SK-N-SH treated with all-trans-retinoic acid at 6 μM for 48 hours (cell line): ENCODE data around the gene CHKA.

Experiments used
- ARNTL ChIP-seq: fragments of 450-650 bp; formaldehyde crosslinking; IDR thresholded peaks from 2 replicates; pipeline ENCODE4 v1.5.0; 2020; ENCODE audit warnings: low read depth, mild to moderate bottlenecking, moderate library complexity, borderline replicate concordance
- BACH2 ChIP-seq: fragments of 250-450 bp; sonication (Bioruptor Pico); IDR thresholded peaks from 2 replicates; pipeline ENCODE4 v1.9.0; 2021; ENCODE audit warnings: mild to moderate bottlenecking, borderline replicate concordance
- CREB5 ChIP-seq: fragments of 250-450 bp; sonication (Bioruptor Pico); IDR thresholded peaks from 2 replicates; pipeline ENCODE4 v1.5.1; 2020; ENCODE audit warnings: low read depth, mild to moderate bottlenecking, moderate library complexity
- CSDC2 ChIP-seq: fragments of 250-450 bp; sonication (Bioruptor Pico); IDR thresholded peaks from 2 replicates; pipeline ENCODE4 v1.5.0; 2020; ENCODE audit warnings: mild to moderate bottlenecking, moderate library complexity
- CSRNP3 ChIP-seq: fragments of 250-450 bp; sonication (Bioruptor Pico); IDR thresholded peaks from 2 replicates; pipeline ENCODE4 v1.5.1; 2021; ENCODE audit warnings: mild to moderate bottlenecking, moderate library complexity
- ISL1 ChIP-seq: fragments of 250-450 bp; sonication (Bioruptor Pico); IDR thresholded peaks from 2 replicates; pipeline ENCODE4 v2.1.2; 2022; ENCODE audit warnings: mild to moderate bottlenecking, moderate library complexity
- PATZ1 ChIP-seq: fragments of 250-450 bp; sonication (Bioruptor Pico); IDR thresholded peaks from 2 replicates; pipeline ENCODE4 v1.8.0; 2020; ENCODE audit warnings: mild to moderate bottlenecking, moderate library complexity, borderline replicate concordance
- POU6F1 ChIP-seq: fragments of 250-450 bp; sonication (Bioruptor Pico); IDR thresholded peaks from 2 replicates; pipeline ENCODE4 v1.8.0; 2021; ENCODE audit warnings: low read depth, mild to moderate bottlenecking, moderate library complexity, borderline replicate concordance
- RARB ChIP-seq: fragments of 250-450 bp; sonication (Bioruptor Pico); IDR thresholded peaks from 2 replicates; pipeline ENCODE4 v1.8.0; 2021; ENCODE audit warnings: mild to moderate bottlenecking, moderate library complexity
- SNAI2 ChIP-seq: fragments of 250-450 bp; sonication (Bioruptor Pico); IDR thresholded peaks from 2 replicates; pipeline ENCODE4 v1.5.0; 2020; ENCODE audit warnings: mild to moderate bottlenecking, moderate library complexity
- ZFP3 ChIP-seq: fragments of 250-450 bp; sonication (Bioruptor Pico); IDR thresholded peaks from 2 replicates; pipeline ENCODE4 v1.5.0; 2020; ENCODE audit warnings: mild to moderate bottlenecking, moderate library complexity
- ZFP30 ChIP-seq: fragments of 450-650 bp; formaldehyde crosslinking; IDR thresholded peaks from 2 replicates; pipeline ENCODE4 v1.5.0; 2022; ENCODE audit warnings: mild to moderate bottlenecking, moderate library complexity
- ZNF70 ChIP-seq: fragments of 450-650 bp; formaldehyde crosslinking; IDR thresholded peaks from 2 replicates; pipeline ENCODE4 v1.5.0; 2020; ENCODE audit warnings: mild to moderate bottlenecking, moderate library complexity
- ZNF8 ChIP-seq: fragments of 450-650 bp; formaldehyde crosslinking; IDR thresholded peaks from 2 replicates; pipeline ENCODE4 v1.5.0; 2020; ENCODE audit warnings: mild to moderate bottlenecking, moderate library complexity

- TF ChIP-seq ZFP30 (CRISPR knock-in tag) = no peak
- TF ChIP-seq CSRNP3 (CRISPR knock-in tag) = no peak
- TF ChIP-seq BACH2 (CRISPR knock-in tag) = no peak
- no peak for TF ChIP-seq ZNF8 (CRISPR knock-in tag)
- TF ChIP-seq ZNF70 (CRISPR knock-in tag) = no peak
- no peak for TF ChIP-seq SNAI2
- no peak for TF ChIP-seq ISL1
- no peak for TF ChIP-seq CSDC2 (CRISPR knock-in tag)
- no peak for TF ChIP-seq ZFP3
- TF ChIP-seq PATZ1 = no peak
- TF ChIP-seq ARNTL = no peak
- no peak for TF ChIP-seq CREB5
- no peak for TF ChIP-seq POU6F1 (CRISPR knock-in tag)
- no peak for TF ChIP-seq RARB (CRISPR knock-in tag)
Measured at GRCh38 chr11:68019486-68019885, 101.7 kb downstream of the CHKA start.
